Measurements from ENCODE around the gene SIAE.

DNA sequence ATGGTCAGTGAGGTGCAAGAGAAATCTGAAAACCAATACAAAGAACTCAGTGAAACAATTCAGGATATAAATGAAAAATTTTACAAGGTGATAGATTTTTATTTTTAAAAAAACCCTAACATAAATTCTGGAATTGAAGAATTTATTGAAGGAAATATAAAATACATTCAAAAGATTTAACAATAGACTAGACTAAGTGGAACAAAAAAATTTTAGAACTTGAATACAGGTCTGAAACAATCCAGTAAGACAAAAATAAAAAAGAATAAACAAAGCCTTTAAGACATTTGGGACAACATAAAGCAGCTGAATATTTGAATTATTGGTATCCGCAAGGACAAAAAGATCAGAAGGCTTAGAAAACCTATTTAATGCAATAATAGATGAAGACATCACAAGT, 8.9 kb upstream of the SIAE start:
- TF ChIP-seq, protein P1, sequence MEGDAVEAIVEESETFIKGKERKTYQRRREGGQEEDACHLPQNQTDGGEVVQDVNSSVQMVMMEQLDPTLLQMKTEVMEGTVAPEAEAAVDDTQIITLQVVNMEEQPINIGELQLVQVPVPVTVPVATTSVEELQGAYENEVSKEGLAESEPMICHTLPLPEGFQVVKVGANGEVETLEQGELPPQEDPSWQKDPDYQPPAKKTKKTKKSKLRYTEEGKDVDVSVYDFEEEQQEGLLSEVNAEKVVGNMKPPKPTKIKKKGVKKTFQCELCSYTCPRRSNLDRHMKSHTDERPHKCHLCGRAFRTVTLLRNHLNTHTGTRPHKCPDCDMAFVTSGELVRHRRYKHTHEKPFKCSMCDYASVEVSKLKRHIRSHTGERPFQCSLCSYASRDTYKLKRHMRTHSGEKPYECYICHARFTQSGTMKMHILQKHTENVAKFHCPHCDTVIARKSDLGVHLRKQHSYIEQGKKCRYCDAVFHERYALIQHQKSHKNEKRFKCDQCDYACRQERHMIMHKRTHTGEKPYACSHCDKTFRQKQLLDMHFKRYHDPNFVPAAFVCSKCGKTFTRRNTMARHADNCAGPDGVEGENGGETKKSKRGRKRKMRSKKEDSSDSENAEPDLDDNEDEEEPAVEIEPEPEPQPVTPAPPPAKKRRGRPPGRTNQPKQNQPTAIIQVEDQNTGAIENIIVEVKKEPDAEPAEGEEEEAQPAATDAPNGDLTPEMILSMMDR (IDR thresholded peaks at IDR 0.05), result no peak
- TF ChIP-seq EZH2 (IDR thresholded peaks at IDR 0.05; ENCODE audit: borderline replicate concordance, insufficient read depth, low read depth, low read length, poor library complexity, severe bottlenecking), result no peak
